Heart right ventricle (tissue), 16 donors: ENCODE measurements around the gene SPTB. TPM values are rescaled to one million over a fixed set of nuclear protein-coding genes. Genes with fewer than 3 reads are reported as not detected.

Source experiments
- ATAC-seq, 8 donors: fragments of 200-7000 bp; cut with Tn5 transposase; one replicate each; pipeline ENCODE4 v1.9.1; 2020; ENCODE audit warnings: mild to moderate bottlenecking in 8 of 8, moderate library complexity in 8 of 8, moderate number of reproducible peaks in 1 of 8
- DNase-seq, 2 donors: peaks; one replicate each; pipeline ENCODE4 v3.0.0-alpha.2; 2020
- H3K27ac ChIP-seq, 10 donors: fragments of 200-600 bp; sonication (generic) in 2 of 10; one replicate each; pipeline versions ENCODE4 v1.5.0 to v1.8.0; 2020 to 2022; ENCODE audit warnings: mild to moderate bottlenecking in 3 of 10
- H3K27me3 ChIP-seq, 7 donors: fragments of 200-600 bp; one replicate each; pipeline ENCODE4 v1.8.0; 2021 to 2022; ENCODE audit warnings: mild to moderate bottlenecking in 2 of 7
- H3K36me3 ChIP-seq, 9 donors: fragments of 200-600 bp; sonication (generic) in 1 of 9; one replicate each; pipeline versions ENCODE4 v1.5.0 to v1.8.0; 2020 to 2022; ENCODE audit warnings: mild to moderate bottlenecking in 2 of 9
- H3K4me1 ChIP-seq, 9 donors: fragments of 200-600 bp; sonication (generic) in 1 of 9; one replicate each; pipeline versions ENCODE4 v1.5.0 to v1.8.0; 2020 to 2022; ENCODE audit warnings: mild to moderate bottlenecking in 4 of 9
- H3K4me3 ChIP-seq, 10 donors: fragments of 200-600 bp; sonication (generic) in 2 of 10; one replicate each; pipeline versions ENCODE4 v1.5.0 to v1.8.0; 2020 to 2022; ENCODE audit warnings: mild to moderate bottlenecking in 7 of 10, moderate library complexity in 2 of 10
- H3K9me3 ChIP-seq, 11 donors: fragments of 200-600 bp in 10 of 11; sonication (generic) in 2 of 11; one replicate each; pipeline versions ENCODE4 v1.5.0 to v1.8.0; 2013 to 2022; ENCODE audit warnings: mild to moderate bottlenecking in 2 of 11, control low read depth in 1 of 11, moderate library complexity in 1 of 11
- WGBS, 2 donors: extraction: QIAGEN DNeasy Blood & Tissue Kit; methylation state at CpG; one replicate each; pipeline ENCODE4 v1.1.7; 2013; ENCODE audit warnings: inconsistent platforms in 1 of 2; 5-methylcytosine and 5-hydroxymethylcytosine counted together
- intact Hi-C, 10 donors: fragments of 100-400 bp; cut with DNase I; formaldehyde crosslinking; loops; one replicate each; pipeline versions ENCODE4 v1.11.1 to v1.14.2; 2022
- polyA plus RNA-seq, 2 donors: library from polyadenylated mRNA; stranded (reverse); fragments of 200-250 nt; gene quantifications; one replicate each; pipeline ENCODE4 v1.2.3, GENCODE V29; 2013
- total RNA-seq, 10 donors: library from RNA; stranded (reverse); fragmentation: NEBNext Ultra II Directional in 3 of 10; extraction: Animal tissue kit (Norgen Biotek cat#: 25700) in 3 of 10; gene quantifications; one replicate each; pipeline versions ENCODE4 v1.2.1 to v1.2.4, GENCODE V29; 2021 to 2023
- TF ChIP-seq, protein P1 (sequence below), 9 donors: fragments of 200-600 bp; sonication (generic) in 2 of 9; IDR thresholded peaks; one replicate each; pipeline versions ENCODE4 v1.5.0 to v1.8.0; 2021 to 2022; ENCODE audit warnings: antibody characterized with exemption in 9 of 9, mild to moderate bottlenecking in 5 of 9, moderate library complexity in 1 of 9
- donor health status: Arrhythmogenic right ventricular cardiomyopathy.
- donor health status: ischemic (EF 13 %, LVEDD 7.1; RV severe dilation, severe dysfunction).
- donor health status: healthy with polysubstance abuse.
- donor health status: DM: no; HTN: yes; CAD: no.
- donor health status: DM: no; HTN: no; CAD: no.
- donor health status: ischemic (EF 25% LVEDD 6.9; RV normal size, moderate dysfunction).
- donor health status: ischemic (EF 25% LVEDD 5.7; RV mildly dilated, moderate dysfunction).
- donor health status: healthy.
- donor health status: DM: yes; HTN: yes; CAD: no.
- donor health status: Ischemic cardiomyopathy.
- donor health status: ischemic (EF 35%, LVEDD 5.7; RV mildly dilated, moderate dysfunction).
- donor health status: nonischemic (EF 11% LVEDD 7.7; RV severe dilation, severe dysfunction).
- donor health status: DM: yes; HTN: yes; CAD: no.
- donor health status: PGD.
- donor health status: ischemic (EF 29% LVEDD 5.4; RV normal size, mild dysfunction).
- donor health status: nonischemic (EF 23%, LVEDD 6.1; RV moderate dilation, normal function).

Gene SPTB
- total and polyA plus RNA-seq, 12 donors: 24.0 to 114 (median 92.1) TPM

DNA sequence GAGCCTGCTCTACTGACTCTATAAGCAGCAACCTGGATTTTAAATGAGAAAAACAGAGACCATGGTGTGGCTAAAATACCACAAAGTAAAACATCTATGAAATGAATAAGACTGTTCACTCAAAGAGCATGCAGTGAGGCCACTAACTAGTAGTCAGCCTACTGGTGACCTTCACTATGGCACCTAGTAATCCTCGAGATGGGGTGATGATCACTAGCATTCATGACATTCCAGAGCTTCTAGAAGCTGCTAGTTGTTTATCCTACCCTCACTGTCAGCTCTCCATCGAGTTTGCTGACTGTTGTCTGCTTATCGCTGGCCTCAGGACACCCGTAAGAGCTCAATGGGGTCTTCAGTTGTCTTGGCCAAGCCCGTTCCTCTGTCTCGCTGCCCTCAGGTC lies 13.7 kb downstream of the SPTB start:
- peaks cover 0 to 8% (median 0%) of the 10 kb centered on the region in 7 donors for H3K27me3 ChIP-seq
- no peak overlapping the region for H3K4me3 ChIP-seq
- TF ChIP-seq, protein P1, sequence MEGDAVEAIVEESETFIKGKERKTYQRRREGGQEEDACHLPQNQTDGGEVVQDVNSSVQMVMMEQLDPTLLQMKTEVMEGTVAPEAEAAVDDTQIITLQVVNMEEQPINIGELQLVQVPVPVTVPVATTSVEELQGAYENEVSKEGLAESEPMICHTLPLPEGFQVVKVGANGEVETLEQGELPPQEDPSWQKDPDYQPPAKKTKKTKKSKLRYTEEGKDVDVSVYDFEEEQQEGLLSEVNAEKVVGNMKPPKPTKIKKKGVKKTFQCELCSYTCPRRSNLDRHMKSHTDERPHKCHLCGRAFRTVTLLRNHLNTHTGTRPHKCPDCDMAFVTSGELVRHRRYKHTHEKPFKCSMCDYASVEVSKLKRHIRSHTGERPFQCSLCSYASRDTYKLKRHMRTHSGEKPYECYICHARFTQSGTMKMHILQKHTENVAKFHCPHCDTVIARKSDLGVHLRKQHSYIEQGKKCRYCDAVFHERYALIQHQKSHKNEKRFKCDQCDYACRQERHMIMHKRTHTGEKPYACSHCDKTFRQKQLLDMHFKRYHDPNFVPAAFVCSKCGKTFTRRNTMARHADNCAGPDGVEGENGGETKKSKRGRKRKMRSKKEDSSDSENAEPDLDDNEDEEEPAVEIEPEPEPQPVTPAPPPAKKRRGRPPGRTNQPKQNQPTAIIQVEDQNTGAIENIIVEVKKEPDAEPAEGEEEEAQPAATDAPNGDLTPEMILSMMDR (IDR thresholded peaks at IDR 0.05): no peak
- H3K9me3 ChIP-seq: no peaks in the 10 kb centered on the region
- H3K4me1 ChIP-seq: peaks cover 0 to 33% (median 6%) of the 10 kb centered on the region in 9 donors
- H3K36me3 ChIP-seq: no peaks in the 10 kb centered on the region
- 61 to 65% methylated on average over 6 of the region's 6 CpGs for WGBS, 2 donors
- no peak overlapping the region for H3K27ac ChIP-seq
- intact Hi-C loops: no loop called here
- no peak for ATAC-seq
- no peak for DNase-seq

DNA sequence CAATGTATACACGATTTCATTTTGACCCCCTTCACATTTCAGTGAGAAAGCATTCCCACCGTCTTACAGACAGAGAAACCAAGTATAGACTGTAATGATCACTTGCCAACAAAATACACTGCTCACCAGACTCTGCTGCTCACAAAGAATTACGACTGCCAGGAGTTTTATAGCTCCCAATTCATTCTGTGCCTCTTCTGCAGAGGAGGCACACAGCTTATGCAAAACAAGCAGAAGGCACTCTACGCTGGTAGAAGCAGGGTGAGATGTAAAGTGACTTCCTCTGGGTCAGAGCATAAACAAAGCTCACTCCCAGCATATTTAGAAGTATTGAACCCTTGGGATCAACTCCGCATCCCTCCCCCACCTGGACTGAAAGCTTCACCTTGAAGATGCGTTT lies 14.6 kb downstream of the SPTB start:
- Histone ChIP-seq H3K9me3 (no peaks in the 10 kb centered on the region), H3K27me3 (peaks cover 0 to 8% (median 0%) of the 10 kb centered on the region in 7 donors), H3K27ac (no peak overlapping the region), H3K4me3 (no peak overlapping the region), H3K36me3 (no peaks in the 10 kb centered on the region), H3K4me1 (peaks cover 0 to 33% (median 4%) of the 10 kb centered on the region in 9 donors)
- DNase-seq: no peak
- ATAC-seq: no peak
- intact Hi-C loops: no loop called here
- TF ChIP-seq, protein P1 (IDR thresholded peaks at IDR 0.05): no peak
- WGBS, 2 donors: 65 to 70% methylated on average over 6 of the region's 6 CpGs

DNA sequence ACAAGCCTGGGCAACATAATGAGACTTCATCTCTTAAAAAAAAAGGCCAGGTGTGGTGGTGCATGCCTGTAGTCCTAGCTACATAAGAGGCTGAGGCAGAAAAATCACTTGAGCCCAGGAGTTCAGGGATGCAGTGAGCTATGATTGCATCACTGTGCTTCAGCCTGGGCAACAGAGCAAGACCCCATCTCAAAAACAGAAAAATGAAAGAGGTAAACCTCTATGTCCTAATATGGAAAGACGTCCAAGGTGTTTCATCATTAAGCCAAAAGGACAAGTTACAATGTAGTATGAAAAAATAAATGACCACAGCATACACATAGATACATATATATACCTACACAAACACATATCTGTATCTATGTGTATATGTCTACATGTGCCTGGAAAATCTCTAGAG lies 15.4 kb downstream of the SPTB start:
- Histone ChIP-seq H3K27ac (no peak overlapping the region), H3K4me3 (no peak overlapping the region), H3K4me1 (peaks cover 0 to 33% (median 4%) of the 10 kb centered on the region in 9 donors), H3K9me3 (no peaks in the 10 kb centered on the region), H3K36me3 (no peaks in the 10 kb centered on the region), H3K27me3 (peaks cover 0 to 8% (median 0%) of the 10 kb centered on the region in 7 donors)
- TF ChIP-seq, protein P1 (IDR thresholded peaks at IDR 0.05): no peak
- 89% methylated on average over 1 of the region's 1 CpG for whole genome bisulfite sequencing, 2 donors
- intact Hi-C loops: no loop called here
- no peak for ATAC-seq
- DNase-seq: no peak

DNA sequence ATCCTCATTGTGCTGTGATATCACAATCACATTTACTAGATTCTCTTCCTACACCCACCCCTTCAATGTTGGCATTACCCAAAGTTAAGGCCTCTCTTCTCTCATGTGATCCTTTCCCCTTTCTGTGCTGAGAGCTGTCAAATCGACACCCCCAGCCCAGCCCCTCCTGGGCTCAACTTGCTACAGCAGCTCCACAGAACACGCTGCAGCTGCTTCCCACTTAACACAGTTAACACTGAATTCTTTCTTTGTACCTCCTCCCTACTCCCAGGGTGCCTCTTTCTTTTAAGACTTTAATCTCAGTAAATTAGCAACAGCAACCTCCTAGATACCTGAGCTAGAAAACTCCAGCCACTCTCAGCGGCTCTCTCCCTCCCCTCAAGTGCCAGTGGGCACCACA lies 17.8 kb downstream of the SPTB start:
- H3K27ac ChIP-seq: no peak overlapping the region
- H3K4me3 ChIP-seq: no peak overlapping the region
- intact Hi-C loops: no loop called here
- ATAC-seq (no peak), DNase-seq (no peak)
- no peaks in the 10 kb centered on the region for H3K36me3 ChIP-seq
- WGBS, 2 donors: 34 to 40% methylated on average over 3 of the region's 3 CpGs
- H3K27me3 ChIP-seq: peaks cover 0 to 9% (median 0%) of the 10 kb centered on the region in 7 donors
- peaks cover 0 to 20% (median 0%) of the 10 kb centered on the region in 9 donors for H3K4me1 ChIP-seq
- TF ChIP-seq, protein P1 (IDR thresholded peaks at IDR 0.05): no peak
- H3K9me3 ChIP-seq: no peaks in the 10 kb centered on the region
